Calu3 (cell line): Measurements from ENCODE around the gene RPS6KC1. TPM values are rescaled to one million over a fixed set of nuclear protein-coding genes. Genes with fewer than 3 reads are reported as not detected.
"Not testable (repeated sequence)": the region's sequence is repeated elsewhere in the genome, so short reads cannot be mapped to it uniquely, and the experiment has no call there.

Source experiments
- BruUV-seq: library from RNA; stranded (reverse); fragments of 400-500 nt; replicated peaks from 2 replicates; lab custom pipeline; 2021; lab: Mats Ljungman, UMichigan
- CTCF ChIA-PET: fragments of 300-600 bp; sonication (Branson Sonifier 250); formaldehyde crosslinking; loops from one replicate; lab custom pipeline; 2022; ENCODE audit warnings: antibody characterized with exemption; lab: Charles Lee
- DNase-seq: peaks from one replicate; pipeline ENCODE4 v3.0.0; 2022
- H3K27ac Mint-ChIP-seq: one replicate; pipeline ENCODE4 v1.8.0; 2022; ENCODE audit warnings: mixed read lengths; ENCODE audit not compliant: unreplicated experiment
- H3K27me3 Mint-ChIP-seq: one replicate; pipeline ENCODE4 v1.8.0; 2022; ENCODE audit warnings: mixed read lengths; ENCODE audit not compliant: unreplicated experiment
- H3K36me3 Mint-ChIP-seq: one replicate; pipeline ENCODE4 v1.8.0; 2022; ENCODE audit warnings: mild to moderate bottlenecking, moderate library complexity, mixed read lengths; ENCODE audit not compliant: insufficient read depth, unreplicated experiment
- H3K4me1 Mint-ChIP-seq: one replicate; pipeline ENCODE4 v1.8.0; 2022; ENCODE audit warnings: mild to moderate bottlenecking, low read depth, mixed read lengths; ENCODE audit not compliant: unreplicated experiment
- H3K4me3 Mint-ChIP-seq: one replicate; pipeline ENCODE4 v1.8.0; 2022; ENCODE audit warnings: mild to moderate bottlenecking, low read depth, moderate library complexity, mixed read lengths; ENCODE audit not compliant: unreplicated experiment
- H3K9me3 Mint-ChIP-seq: one replicate; pipeline ENCODE4 v1.8.0; 2022; ENCODE audit warnings: low read depth, mixed read lengths; ENCODE audit not compliant: unreplicated experiment
- CTCF ChIP-seq: fragments of 200-600 bp; IDR thresholded peaks from one replicate; pipeline ENCODE4 v1.8.0; 2022; ENCODE audit warnings: antibody characterized with exemption; ENCODE audit not compliant: unreplicated experiment
- intact Hi-C: fragments of 100-400 bp; cut with micrococcal nuclease; formaldehyde crosslinking; loops from one replicate; pipeline ENCODE4 v1.10.0; 2022; ENCODE audit not compliant: unreplicated experiment
- total RNA-seq: library from RNA; stranded (reverse); gene quantifications from 2 replicates; pipeline ENCODE4 v1.2.3, GENCODE V29; 2022

RPS6KC1 gene
- total RNA-seq, 1 experiment from 2014 or later = 23.5 TPM

- Mint-ChIP-seq H3K4me1 (no peaks in the 10 kb centered on the region), H3K4me3 (no peak overlapping the region), H3K27me3 (no peaks in the 10 kb centered on the region), H3K27ac (no peak overlapping the region), H3K36me3 (no peaks in the 10 kb centered on the region), H3K9me3 (peaks cover 7% of the 10 kb centered on the region)
- CTCF ChIA-PET = no interaction called here
- no peak for DNase-seq
- intact Hi-C loops = no loop called here
- BruUV-seq = no TSS peak
- TF ChIP-seq CTCF = no peak
Observed at GRCh38 chr1:213296558-213296957, 245.5 kb downstream of the RPS6KC1 start.

- TF ChIP-seq CTCF = no peak
- Mint-ChIP-seq H3K36me3 (no peaks in the 10 kb centered on the region), H3K9me3 (peaks cover 7% of the 10 kb centered on the region), H3K4me1 (no peaks in the 10 kb centered on the region), H3K27ac (no peak overlapping the region), H3K27me3 (no peaks in the 10 kb centered on the region), H3K4me3 (no peak overlapping the region)
- intact Hi-C loops = no loop called here
- DNase-seq = no peak
- CTCF ChIA-PET = no interaction called here
- no TSS peak for BruUV-seq
Observed at GRCh38 chr1:213297021-213297420, 246.0 kb downstream of the RPS6KC1 start.

GRCh38 chr1:213300433-213300832 lies 249.4 kb downstream of the RPS6KC1 start:
- Mint-ChIP-seq H3K27me3 (no peaks in the 10 kb centered on the region), H3K27ac (no peak overlapping the region), H3K4me1 (no peaks in the 10 kb centered on the region), H3K36me3 (no peaks in the 10 kb centered on the region), H3K9me3 (peaks cover 7% of the 10 kb centered on the region), H3K4me3 (no peak overlapping the region)
- intact Hi-C loops = no loop called here
- no TSS peak for BruUV-seq
- CTCF ChIA-PET = no interaction called here
- no peak for TF ChIP-seq CTCF
- DNase-seq = no peak

GRCh38 chr1:213301524-213301923 lies 250.5 kb downstream of the RPS6KC1 start:
- H3K27me3 Mint-ChIP-seq, BruUV-seq, H3K4me3 Mint-ChIP-seq, H3K9me3 Mint-ChIP-seq, H3K4me1 Mint-ChIP-seq, H3K27ac Mint-ChIP-seq, intact Hi-C loops, H3K36me3 Mint-ChIP-seq, DNase-seq: not testable (repeated sequence)
- CTCF ChIA-PET = interaction anchor here (0.6 kb wide), 1 partner anchor 640 kb away, joined by 3 read pairs; no protein-coding TSS in a partner anchor

GRCh38 chr1:213303286-213303685 lies 252.2 kb downstream of the RPS6KC1 start:
- H3K9me3 Mint-ChIP-seq = no peaks in the 10 kb centered on the region
- no peak for DNase-seq
- no TSS peak for BruUV-seq
- no peak for TF ChIP-seq CTCF
- intact Hi-C loops = no loop called here
- H3K27ac Mint-ChIP-seq = no peak overlapping the region
- H3K36me3 Mint-ChIP-seq = no peaks in the 10 kb centered on the region
- H3K4me1 Mint-ChIP-seq = no peaks in the 10 kb centered on the region
- CTCF ChIA-PET = interaction anchor here (0.6 kb wide), 1 partner anchor 21 kb away, joined by 6 read pairs; no protein-coding TSS in a partner anchor
- H3K4me3 Mint-ChIP-seq = no peak overlapping the region
- H3K27me3 Mint-ChIP-seq = no peaks in the 10 kb centered on the region
